ENCODE results near the gene HIVEP3.
"Not testable (repeated sequence)": the region's sequence is repeated elsewhere in the genome, so short reads cannot be mapped to it uniquely, and the experiment has no call there.

The HIVEP3 gene

DNA sequence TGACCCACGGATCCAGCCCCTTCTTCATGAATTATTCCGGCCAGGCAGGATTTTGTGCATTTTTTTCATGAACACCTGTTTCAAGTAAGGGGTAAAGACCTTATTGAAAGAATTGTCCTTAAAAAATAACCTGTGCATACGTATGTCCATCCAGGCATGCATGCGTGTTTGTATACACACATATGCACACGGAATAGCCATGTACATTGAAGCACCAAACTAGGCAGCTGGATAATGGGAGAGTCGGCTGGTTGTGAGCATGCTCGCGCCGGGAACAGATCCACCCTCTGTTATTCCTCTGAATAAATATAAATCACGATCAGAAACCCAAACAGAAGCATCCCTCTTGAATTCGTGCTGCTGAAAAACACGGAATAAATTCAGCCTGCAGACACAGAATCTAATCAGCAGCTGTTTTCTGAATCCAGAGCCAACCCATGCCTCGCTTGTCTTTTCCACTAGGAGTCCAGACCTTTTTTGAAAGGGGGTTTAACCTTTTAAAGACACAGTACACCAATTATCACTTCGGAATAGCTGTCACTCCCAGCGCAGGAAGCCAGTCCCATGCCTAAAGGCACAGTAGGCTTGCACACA, at the start of gene HIVEP3:
Gene HIVEP3, minus strand, starts transcription at position 473 of the 594 bp plus-strand sequence.
- DNase-seq = no peak

DNA sequence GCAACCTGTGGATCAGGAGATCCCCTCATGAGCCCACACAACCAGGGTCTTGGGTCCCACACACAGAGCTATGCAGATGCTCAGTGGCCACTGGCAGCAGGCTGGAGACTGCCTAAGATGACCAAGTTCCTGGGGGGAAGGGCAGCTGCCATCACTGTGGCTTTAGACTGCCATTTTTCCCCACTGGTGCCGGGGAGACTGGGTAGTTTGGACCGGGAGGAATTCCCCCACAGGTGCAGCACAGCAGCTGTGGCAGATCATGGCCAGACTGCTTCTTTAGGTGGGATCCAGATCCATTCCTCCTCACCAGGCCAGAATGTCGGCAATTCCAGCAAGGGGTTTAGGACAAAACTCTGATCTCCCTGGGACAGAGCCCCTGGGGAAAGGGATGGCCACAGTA, 45.7 kb upstream of the HIVEP3 start:
- DNase-seq = no peak

DNA sequence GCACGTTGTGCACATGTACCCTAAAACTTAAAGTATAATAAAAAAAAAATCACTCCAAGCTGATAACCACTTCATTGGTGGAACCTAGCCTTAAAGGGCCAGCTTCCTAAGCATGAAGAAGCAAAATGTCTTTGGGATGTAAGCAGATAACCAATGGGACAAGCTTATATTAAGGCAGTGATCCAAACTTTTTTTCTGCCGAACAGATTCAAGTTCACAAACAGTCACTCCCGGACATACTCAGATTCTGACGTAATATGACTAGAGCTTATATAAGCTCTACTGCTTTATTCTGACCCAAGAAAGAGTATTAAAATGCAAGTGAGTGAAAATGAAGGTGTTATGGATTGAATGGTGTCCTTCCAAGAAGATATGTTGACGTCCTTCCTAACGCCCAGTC, 44.9 kb upstream of the HIVEP3 start:
- no peak for DNase-seq

DNA sequence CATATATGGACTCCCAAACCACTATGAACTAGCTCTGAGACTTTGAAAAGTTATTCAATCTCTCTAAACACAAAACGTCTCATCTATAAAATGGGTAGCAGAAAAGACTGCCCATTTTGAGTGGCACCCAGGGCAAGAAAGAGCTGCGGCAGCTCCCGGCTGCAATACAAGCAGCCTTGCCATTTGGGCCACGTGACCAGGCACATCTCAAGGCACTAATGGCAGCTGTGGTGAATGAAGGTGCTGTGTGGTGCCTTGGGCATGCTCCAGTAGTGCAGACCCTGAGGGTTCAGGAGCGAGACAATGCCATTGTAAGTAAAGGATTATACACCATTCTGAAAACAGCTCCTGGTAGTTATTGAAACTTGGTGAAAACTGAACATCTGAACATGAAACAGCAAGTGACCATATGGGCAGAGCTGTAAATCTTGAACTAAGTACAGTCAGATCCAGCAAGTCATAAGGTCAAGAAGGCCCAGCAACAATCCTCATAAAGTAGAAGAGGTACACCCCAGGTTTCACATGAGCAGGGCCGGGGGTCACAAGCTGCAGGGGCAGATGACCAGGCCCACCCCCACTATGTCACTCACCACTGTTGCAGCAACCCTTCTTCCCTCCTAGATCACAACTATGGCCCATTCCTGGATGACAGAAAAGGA, 39.4 kb upstream of the HIVEP3 start:
- no peak for DNase-seq

DNA sequence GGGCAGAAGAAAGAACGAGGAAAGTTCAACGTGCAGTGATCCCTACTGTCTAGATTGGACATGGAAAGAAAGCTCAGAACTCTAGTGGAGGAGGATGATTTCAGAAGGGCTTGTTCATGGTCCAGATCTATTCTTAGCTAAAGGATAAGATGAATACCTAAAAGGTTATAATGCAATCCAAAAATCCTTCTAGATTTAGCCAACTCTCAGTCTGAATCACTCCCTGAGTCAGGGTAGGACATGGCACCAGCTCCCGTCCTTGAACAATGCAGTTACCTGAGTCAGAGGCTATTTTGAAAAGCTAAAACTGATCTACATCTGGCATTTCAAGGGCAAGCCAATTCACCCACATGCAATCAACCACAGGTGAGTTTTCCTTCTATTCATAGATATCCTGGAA, 38.8 kb upstream of the HIVEP3 start:
- DNase-seq = no peak

DNA sequence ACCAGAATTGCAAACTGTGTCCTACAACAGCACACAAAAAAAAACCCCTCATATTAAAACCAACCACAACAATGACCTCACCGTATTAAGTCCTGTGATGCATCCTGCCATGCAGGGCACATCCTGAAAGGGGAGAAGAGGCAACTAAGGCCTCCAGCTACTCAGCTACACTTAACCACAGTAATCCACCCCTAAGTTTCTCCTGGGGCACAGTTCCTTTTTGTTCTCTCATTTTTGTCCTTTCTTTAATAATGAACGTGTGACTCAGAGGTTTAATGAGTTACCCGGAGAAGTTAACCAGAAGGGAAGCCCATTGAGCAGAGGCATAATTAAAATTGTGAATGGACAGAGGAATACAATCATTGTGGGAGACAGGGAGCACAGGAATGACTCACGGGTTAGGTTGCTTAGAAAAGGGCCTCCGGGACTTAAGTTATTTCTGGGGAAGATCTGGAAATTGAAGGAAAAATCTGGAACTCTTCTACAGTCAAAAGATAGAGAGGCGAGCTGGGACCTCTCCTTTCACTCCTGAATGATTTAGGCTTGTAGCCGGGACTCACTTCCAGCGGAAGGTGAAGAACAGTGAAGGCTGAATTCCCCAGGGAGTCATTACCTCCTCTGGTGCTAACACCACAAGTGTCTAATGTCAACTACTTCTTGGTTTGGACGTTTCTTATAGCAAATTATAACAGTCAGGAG, 36.9 kb upstream of the HIVEP3 start:
- no peak for DNase-seq

DNA sequence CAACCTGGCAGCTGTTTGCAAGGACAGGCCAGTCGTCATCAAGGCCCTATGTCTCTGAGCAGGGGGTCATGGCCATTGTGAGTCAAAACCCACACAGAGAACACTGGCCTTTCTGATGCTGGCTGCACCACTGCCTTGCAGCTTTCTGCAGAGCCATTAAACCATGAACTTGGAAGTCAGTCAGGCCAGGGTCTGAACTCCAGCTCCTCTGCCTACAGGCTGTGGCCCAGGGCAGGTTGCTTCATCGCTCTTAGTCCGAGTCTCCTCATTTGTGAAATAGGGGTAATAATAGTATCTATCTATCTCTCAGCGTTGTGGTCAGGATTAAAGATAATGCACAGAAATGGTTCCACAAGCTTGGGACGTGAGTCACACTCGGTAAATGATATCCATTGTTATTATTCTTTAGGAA, 35.8 kb upstream of the HIVEP3 start:
- no peak for DNase-seq

DNA sequence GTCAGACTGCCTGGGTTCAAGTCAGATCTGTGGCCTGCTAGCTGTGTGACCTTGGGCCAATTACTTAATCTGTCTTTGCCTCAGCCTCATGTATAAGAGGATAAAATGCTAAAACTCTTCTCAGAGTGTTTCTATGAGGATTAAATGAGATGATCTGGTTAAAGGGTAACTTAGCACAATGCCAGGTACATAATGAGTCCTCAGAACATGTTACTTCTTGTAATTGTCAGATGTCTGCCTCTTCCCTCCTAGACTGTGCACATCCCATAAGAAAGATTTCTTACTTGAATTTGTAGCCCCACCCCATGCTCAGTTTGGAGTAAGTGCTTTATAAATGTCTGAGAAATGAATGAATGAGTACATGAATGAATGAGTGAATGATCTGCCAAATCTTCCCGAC, 34.6 kb upstream of the HIVEP3 start:
- DNase-seq = no peak

DNA sequence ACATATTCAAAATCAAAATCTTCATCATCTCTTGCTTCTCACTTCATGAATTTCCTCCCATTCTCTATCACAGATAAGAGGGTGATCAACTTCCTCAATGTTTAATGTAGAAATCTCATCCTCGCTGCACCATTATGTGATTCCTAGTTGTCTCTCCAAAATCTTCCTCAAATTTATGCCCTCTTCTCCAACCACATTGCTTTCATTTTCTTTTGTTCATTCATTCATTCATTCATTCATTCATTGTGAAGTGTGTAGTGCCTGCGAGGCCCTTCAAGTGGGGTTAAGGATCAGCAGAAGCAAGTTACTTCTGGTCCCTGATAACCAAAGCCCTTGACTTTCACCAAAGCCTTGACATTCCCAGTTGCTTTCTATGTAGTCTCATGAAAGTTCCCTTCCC, 33.5 kb upstream of the HIVEP3 start:
- no peak for DNase-seq

DNA sequence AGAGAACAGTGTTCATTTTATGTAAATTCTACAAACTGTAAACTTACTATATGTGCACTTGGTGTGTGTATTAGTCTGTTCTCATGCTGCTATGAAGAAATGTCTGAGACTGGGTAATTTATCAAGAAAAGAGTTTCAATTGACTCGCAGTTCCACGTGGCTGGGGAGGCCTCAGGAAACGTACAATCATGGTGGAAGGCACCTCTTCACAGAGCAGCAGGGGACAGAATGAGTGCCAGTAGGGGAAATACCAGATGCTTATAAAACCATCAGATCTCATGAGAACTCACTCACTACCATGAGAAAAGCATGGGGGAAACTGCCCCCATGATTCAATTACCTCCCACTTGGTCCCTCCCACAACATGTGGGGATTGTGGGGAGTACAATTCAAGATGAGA, 32.8 kb upstream of the HIVEP3 start:
- not testable (repeated sequence) for DNase-seq

DNA sequence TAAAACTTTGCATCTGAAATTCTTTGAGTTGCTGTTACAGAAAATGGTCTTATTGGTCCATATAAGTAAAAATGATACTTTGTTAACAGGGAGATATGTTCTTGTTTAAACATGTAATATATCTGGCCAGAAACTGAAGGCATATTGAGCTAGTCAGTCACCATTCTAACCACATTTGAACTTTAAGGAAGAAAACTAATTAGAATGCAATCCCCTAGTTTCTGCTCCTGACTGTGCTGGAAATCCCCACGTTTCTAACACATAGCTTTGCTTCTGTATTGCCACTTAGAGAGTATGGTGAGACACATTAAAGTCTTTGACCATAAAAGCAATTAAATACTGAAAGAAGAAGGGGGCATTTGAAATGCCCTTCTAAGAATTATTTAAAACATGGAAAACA, 32.1 kb upstream of the HIVEP3 start:
- DNase-seq = no peak

DNA sequence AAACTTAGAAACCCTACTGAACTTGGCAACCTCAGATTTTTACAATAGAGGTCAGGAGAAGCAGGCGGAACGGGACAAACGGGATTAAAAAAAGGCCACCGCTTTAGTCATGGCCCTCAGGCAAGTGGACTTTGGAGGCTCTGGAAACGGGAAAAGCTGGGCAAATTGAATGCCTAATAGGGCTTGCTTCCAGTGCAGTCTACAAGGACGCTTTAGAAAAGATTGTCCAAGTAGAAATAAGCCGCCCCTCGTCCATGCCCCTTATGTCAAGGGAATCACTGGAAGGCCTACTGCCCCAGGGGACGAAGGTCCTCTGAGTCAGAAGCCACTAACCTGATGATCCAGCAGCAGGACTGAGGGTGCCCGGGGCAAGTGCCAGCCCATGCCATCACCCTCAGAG, 27.2 kb upstream of the HIVEP3 start:
- not testable (repeated sequence) for DNase-seq

DNA sequence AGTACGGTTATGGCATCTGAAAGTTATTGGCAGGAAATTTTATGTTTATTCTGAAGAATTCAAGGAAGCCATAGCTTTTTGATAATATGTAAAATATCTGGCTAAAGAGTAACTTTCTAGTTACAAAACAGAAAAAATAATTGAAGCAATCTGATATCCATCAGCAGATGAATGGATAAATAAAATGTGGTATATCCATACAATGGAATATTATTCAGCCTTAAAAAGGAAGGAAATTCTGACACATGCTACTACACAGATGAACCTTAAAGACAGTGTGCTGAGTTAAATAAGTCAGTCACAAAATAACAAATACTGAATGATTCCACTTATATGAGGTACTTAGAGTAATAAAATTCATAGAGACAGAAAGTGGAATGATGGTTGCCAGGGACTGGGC, 25.0 kb upstream of the HIVEP3 start:
- DNase-seq = no peak

DNA sequence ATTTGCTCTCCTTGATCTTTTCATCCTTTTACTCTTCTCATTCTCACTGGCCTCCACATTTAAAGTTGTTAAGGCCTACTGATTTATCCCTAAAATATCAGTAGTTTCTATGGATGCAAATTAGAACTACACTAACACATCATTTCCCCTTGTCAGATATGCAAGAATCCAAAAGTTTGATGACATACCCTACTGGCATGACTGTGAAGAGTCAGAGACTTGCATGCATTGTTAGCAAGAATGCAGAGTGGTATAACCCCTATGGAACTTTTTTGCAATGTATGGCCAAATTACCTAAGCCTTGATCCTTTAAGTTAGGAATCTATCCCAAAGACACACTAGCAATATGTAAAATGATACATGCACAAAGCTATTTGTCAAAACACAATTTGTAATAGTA, 23.6 kb upstream of the HIVEP3 start:
- no peak for DNase-seq

DNA sequence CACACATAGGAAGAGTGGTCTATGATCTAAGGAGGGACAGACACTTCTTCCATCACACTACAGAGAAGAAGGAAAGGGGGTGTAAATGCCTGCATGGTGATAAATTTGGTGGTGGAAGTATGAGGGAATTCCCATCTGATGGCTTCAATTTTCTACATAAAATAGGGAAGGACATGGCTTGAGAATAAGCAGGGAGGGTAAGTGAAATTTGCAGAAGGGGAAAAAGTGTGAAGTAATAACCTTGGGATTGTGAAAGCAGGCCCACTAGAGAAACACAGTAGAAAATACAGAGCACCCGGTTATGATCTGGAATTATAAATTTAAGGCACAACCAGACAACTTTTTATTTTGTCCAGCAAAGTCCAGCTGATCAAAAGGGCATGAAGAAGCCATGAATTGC, 22.7 kb upstream of the HIVEP3 start:
- no peak for DNase-seq

DNA sequence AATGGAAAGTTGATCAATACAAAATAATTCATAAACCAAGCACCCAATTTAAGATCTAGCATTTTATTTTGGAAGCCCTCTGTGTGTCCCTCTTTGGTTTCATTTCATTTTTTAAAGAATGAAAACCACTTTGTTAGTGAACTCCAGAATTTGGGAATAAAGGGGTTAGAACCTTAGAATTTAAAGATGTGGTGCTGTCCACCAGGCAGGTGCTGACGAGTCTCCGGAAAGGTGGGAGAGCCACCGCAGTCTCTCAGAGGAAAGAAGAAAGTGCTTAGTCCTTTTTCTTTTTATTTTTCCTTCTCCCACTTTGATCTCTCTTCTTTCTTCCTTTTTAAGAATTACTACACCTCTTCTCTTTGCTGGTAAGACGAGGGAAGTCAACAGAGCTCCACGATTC, 20.5 kb upstream of the HIVEP3 start:
- no peak for DNase-seq

DNA sequence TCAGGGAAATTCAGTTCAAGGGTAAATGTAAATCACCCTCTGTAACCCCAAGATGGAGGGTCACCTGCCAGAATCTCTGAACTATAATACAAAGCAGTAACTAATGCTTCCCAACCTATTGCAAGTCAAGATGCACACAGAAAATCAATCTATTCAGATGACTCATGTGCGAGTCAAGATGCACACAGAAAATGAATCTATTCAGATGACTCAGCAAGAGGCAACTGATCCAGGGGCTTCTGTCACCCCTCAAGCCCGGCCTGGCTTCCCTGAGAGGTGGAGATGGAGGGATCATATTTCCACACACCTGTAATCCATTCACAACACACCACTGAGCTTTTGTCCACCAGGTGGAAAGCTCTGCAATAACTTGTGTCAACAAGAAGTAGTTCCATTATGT, 17.4 kb upstream of the HIVEP3 start:
- no peak for DNase-seq

DNA sequence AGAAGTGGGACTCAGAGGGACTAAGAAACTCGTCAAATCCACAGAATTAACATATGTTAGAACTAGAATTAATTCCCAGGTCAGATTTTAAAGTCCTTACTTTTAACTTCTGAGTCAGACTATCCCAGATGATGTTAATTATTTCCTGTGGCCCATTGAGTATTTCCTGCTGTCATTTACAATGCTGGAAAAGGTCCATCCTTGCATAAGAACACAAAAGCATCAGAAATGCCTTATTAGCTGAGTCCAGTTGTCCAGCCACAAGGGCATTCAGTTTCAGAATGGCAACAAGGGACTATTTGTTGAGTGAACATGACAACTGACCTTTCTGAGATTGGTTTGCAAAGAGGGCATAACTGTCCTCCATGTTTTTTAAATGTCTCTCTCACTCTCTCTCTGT, 16.5 kb upstream of the HIVEP3 start:
- DNase-seq = no peak

DNA sequence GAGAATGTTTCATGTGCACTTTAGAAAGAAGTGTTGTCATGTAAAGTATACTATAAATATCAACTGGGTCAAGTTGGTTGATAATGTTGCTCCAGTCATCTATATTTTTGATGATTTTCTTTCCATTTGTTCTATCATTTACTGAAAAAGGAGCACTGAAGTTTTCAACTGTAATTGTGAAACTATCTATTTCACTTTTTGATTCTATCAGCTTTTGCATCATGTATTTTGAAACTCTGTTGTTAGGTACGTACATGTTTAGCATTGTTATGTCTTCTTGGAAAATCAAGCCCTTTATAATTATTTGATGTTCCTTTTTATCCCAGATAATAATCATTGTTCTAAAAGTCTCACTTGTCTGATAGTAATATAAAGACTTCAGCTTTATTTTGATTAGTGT, 14.4 kb upstream of the HIVEP3 start:
- DNase-seq = no peak

DNA sequence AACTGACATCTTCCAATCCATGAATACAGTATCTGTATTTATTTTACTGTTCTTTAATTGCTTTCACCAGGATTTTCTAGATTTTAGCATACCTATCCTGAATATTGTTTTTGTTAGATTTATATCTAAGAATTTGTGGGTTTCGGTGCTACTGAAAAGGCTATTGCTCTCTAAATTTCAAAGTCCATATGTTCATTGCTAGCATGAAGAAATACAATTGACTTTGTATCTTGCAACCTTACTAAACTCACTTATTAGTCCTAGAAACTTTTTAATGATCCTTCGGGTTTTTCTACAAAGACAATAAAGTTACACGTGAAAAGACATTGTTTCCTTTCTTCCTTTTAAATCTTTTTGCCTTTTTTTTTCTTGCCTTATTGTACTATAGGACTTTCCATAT, 12.9 kb upstream of the HIVEP3 start:
- DNase-seq = no peak

DNA sequence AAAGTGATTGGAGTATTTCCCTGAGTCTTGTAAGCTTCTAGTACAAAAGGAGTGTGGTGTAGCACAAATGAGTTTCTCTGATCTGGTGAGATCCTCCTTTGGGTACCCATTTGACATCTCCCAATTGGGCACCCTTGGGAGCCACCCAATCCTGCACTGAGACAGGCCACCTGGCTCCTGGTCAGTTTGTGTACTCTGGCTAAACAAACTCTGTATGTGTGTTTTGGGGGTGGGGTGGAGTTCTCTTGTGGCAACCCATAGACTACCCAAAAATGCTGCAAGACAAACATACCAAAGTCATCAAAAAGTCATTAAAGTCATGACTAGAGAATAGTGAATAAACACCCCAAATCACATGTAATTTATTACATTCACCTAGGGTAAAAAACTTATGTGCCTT, 8.4 kb upstream of the HIVEP3 start:
- DNase-seq = no peak

DNA sequence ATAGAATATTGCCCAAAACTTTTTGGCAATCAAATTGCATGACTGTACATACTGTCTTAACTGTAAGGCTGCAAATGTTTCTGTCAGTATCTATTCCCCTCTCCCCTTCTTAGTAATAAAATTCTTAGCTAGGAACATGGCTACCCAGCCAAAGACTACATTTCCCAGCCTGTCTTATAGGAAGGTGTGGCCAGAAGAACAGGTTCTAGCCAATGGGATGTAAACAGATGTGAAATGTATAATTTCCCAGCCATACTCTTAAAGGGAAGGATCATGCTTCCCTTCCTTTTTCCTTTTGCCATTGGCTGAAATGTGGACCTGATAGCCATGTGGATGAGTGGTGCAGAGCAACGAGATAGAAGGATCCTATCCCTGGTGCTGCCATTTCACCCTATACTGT, 7.0 kb upstream of the HIVEP3 start:
- DNase-seq = no peak

DNA sequence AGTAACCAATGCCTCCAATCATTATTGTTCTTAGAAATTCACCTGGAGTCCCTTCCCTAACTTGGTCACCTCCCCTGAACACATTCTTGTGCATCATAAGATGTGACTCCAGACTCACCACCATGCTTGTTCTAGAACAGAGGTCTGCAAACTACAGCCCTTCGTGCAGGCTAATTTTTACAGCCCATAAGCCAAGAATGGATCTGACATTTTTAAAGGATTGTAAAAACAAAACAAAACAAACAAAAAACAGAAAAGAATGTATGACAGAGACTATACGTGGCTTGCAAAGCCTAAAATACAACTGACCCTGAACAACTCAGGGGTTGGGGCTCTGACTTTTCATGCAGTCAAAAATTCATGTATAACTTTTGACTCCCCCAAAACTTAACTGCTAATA, 6.2 kb upstream of the HIVEP3 start:
- DNase-seq = no peak

DNA sequence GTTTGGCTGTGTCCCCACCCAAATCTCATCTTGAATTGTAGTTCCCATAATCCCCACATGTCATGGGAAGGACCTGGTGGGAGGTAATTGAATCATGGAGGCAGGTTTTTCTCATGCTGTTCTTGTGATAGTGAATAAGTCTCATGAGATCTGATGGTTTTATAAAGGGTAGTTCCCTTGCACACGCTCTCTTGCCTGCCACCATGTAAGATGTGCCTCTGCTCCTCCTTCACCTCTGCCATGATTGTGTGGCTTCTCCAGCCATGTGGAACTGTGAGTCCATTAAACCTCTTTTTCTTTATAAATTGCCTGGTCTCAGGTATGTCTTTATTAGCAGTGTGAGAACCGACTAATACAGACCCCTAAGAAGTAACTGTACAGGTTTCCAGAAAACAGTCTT, 2.5 kb upstream of the HIVEP3 start:
- DNase-seq = not testable (repeated sequence)

DNA sequence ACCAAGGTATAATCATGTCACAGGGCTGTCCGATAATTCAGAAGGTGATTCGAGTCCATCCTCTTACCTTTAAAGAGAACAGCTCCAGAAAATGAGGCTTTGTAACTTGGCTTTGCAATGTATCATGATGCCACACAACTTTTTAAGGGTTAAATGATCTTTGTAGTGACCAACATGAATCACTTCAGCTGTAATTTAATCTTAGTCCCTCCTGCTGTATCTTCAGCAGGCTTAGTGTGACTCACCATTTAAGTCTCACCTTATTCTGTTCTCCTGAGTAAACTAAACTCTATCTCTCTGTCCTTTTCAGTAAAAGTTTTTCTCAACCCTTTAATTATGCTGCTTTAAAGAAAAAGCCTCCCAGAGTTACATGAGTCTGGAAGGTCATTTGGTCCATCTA, 1.9 kb upstream of the HIVEP3 start:
- no peak for DNase-seq

Measured in stimulated activated naive CD4-positive, alpha-beta T cell treated with Interleukin-2 at 50 U/mL for 16 hours (primary cell).